Muscle layer of colon (tissue), 2 donors: ENCODE results near the gene OSBPL9.
"Not testable (repeated sequence)": the region's sequence is repeated elsewhere in the genome, so short reads cannot be mapped to it uniquely, and the experiment has no call there.

Source experiments
- H3K27ac ChIP-seq: one replicate; pipeline ENCODE4 v1.7.0; 2013; ENCODE audit warnings: low read depth, mild to moderate bottlenecking, low read length, moderate library complexity
- H3K27me3 ChIP-seq, 2 donors: one replicate each; pipeline ENCODE4 v1.7.0; 2013; ENCODE audit warnings: low read length in 2 of 2, mild to moderate bottlenecking in 2 of 2; ENCODE audit not compliant: insufficient read depth in 2 of 2, control insufficient read depth in 1 of 2
- H3K36me3 ChIP-seq: one replicate; pipeline ENCODE4 v1.7.0; 2013; ENCODE audit warnings: mild to moderate bottlenecking, low read length; ENCODE audit not compliant: insufficient read depth
- H3K4me1 ChIP-seq: one replicate; pipeline ENCODE4 v1.7.0; 2013; ENCODE audit warnings: mild to moderate bottlenecking, low read length; ENCODE audit not compliant: insufficient read depth
- H3K4me3 ChIP-seq, 2 donors: one replicate each; pipeline ENCODE4 v1.7.0; 2013; ENCODE audit warnings: low read length in 2 of 2, low read depth in 1 of 2, mild to moderate bottlenecking in 1 of 2, moderate library complexity in 1 of 2
- H3K9ac ChIP-seq: one replicate; pipeline ENCODE4 v1.7.0; 2013; ENCODE audit warnings: low read length
- H3K9me3 ChIP-seq: one replicate; pipeline ENCODE4 v1.7.0; 2013; ENCODE audit warnings: mild to moderate bottlenecking, low read length
- donor health status: abdominal sarcoma.
- donor health status: Adenocarcinoma of cecum.

Gene OSBPL9

GRCh38 chr1:51719146-51719545, 102.3 kb downstream of the OSBPL9 start:
- no peak overlapping the region for H3K4me3 ChIP-seq
- peaks cover 6% of the 10 kb centered on the region for H3K36me3 ChIP-seq
- no peak overlapping the region for H3K9ac ChIP-seq
- no peaks in the 10 kb centered on the region for H3K9me3 ChIP-seq
- H3K27ac ChIP-seq, result no peak overlapping the region
- no peaks in the 10 kb centered on the region for H3K27me3 ChIP-seq
- no peaks in the 10 kb centered on the region for H3K4me1 ChIP-seq

GRCh38 chr1:51724797-51725196, 107.9 kb downstream of the OSBPL9 start:
- no peak overlapping the region for H3K27ac ChIP-seq
- no peak overlapping the region for H3K4me3 ChIP-seq
- H3K27me3 ChIP-seq, result no peaks in the 10 kb centered on the region
- no peaks in the 10 kb centered on the region for H3K36me3 ChIP-seq
- no peak overlapping the region for H3K9ac ChIP-seq
- no peaks in the 10 kb centered on the region for H3K9me3 ChIP-seq
- peaks cover 8% of the 10 kb centered on the region for H3K4me1 ChIP-seq

DNA sequence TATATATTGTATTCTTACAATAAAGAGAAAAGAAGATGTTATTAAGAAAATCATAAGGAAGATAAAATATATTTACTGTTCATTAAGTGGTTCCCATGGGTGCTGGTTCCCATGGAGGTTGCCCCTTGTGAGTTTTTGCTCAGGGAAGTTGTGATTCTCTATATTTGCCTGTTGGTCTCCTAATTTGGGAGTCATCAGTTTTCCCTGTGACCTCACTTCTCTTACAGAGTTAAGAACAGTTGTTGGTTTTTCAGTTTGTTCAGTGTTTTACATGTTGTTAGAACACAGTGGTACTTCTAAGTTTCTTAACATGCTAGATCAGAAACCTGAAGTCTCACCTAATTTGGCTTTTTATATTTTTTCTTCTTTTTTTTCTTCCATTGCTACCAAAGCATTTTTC, 109.2 kb downstream of the OSBPL9 start:
- no peaks in the 10 kb centered on the region for H3K27me3 ChIP-seq
- H3K9ac ChIP-seq, result no peak overlapping the region
- H3K4me3 ChIP-seq, result no peak overlapping the region
- no peak overlapping the region for H3K27ac ChIP-seq
- H3K9me3 ChIP-seq, result no peaks in the 10 kb centered on the region
- peaks cover 14% of the 10 kb centered on the region for H3K4me1 ChIP-seq
- no peaks in the 10 kb centered on the region for H3K36me3 ChIP-seq

GRCh38 chr1:51726544-51727225, 109.8 kb downstream of the OSBPL9 start:
- no peaks in the 10 kb centered on the region for H3K9me3 ChIP-seq
- H3K4me1 ChIP-seq, result peaks cover 14% of the 10 kb centered on the region
- H3K36me3 ChIP-seq, result no peaks in the 10 kb centered on the region
- no peak overlapping the region for H3K27ac ChIP-seq
- H3K4me3 ChIP-seq, result no peak overlapping the region
- H3K9ac ChIP-seq, result no peak overlapping the region
- no peaks in the 10 kb centered on the region for H3K27me3 ChIP-seq

DNA sequence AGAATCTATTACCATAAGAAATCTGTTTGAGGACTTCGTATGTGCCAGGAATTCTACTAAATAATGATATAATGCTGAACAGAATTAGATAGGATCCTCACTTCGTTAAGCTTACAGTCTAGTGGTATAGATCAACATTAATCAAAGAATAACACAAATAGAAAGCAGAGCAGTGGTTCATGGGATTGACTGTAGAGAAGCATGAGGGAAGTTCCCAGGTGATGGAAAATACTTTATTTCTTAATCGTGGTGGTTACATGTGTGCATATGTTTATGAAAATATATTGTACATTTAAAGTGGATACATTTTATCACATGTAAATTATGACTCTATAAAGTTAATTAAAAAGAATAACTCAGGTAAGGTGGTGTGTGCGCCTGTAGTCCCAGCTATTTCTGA, 110.5 kb downstream of the OSBPL9 start:
- no peaks in the 10 kb centered on the region for H3K36me3 ChIP-seq
- H3K27me3 ChIP-seq, result no peaks in the 10 kb centered on the region
- H3K9me3 ChIP-seq, result no peaks in the 10 kb centered on the region
- H3K27ac ChIP-seq, result no peak overlapping the region
- no peak overlapping the region for H3K9ac ChIP-seq
- H3K4me1 ChIP-seq, result peaks cover 15% of the 10 kb centered on the region
- H3K4me3 ChIP-seq, result no peak overlapping the region

- H3K27ac ChIP-seq, result no peak overlapping the region
- peak overlapping the region; percentile 39 to 67 for H3K4me3 ChIP-seq
- H3K9ac ChIP-seq, result no peak overlapping the region
- H3K36me3 ChIP-seq, result no peaks in the 10 kb centered on the region
- H3K9me3 ChIP-seq, result no peaks in the 10 kb centered on the region
- H3K4me1 ChIP-seq, result peaks cover 23% of the 10 kb centered on the region
- no peaks in the 10 kb centered on the region for H3K27me3 ChIP-seq
Observed at GRCh38 chr1:51728611-51729155, 111.8 kb downstream of the OSBPL9 start.

DNA sequence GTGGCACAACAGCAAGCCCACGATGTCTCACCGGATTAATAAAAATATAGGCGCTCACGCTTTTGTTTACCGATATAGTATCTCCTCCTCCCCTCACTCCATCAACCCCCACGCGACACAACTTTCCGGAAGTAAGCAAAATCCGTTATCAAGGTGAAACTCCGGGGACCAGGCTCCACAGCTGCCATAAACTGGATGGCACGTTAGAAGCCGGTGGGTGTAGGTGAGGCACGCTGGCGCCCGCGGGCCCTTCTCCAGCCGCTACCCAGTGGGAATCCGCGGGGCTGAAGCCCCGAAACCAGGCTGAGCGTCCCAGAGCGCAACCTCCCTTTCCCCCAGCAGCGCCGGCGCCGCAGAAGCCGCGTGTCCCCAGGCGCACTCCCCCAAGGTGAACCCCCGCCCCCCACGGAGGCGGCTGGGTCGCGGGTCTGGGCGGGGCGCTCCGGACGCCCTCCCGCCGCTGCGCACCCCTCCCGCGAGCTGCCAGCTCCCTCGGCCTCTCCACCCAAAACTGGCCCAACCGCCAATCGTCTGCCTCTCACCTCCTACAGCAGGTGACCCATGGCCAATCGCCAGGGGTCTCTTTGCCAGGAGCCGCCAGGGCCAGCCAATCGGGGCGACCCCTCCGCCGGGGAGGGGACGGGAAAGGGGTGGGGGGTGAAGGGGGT, 112.4 kb downstream of the OSBPL9 start:
- Histone ChIP-seq H3K27me3 (no peaks in the 10 kb centered on the region), H3K9me3 (no peaks in the 10 kb centered on the region), H3K4me3 (peak overlapping the region; percentile 39 to 67), H3K36me3 (no peaks in the 10 kb centered on the region), H3K27ac (no peak overlapping the region), H3K9ac (no peak overlapping the region), H3K4me1 (peaks cover 29% of the 10 kb centered on the region)

DNA sequence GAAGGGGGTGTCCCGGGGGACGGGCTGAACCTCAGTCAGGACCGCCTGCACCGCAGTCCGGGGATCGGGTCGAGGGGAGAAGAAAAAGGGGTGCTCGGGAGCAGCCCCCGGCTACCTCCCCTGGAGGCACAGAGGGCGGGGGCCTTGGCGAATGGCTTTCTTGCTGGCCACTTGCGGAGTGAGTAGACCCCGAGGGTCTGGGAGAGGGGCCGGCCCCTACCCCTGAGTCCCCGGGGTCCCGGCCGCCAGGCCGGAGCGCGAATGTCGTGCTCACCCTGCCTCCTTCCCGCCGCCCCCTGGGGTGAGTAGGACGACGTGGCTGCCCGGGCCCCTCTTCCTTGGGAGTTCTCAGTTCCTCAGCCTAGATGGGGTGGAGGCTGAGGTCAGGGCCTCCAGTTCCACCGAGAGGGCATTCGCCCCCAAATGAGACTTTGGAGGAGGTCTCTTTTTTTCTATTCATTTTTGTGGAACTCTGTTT, 113.0 kb downstream of the OSBPL9 start:
- Histone ChIP-seq H3K9ac (no peak overlapping the region), H3K4me1 (peaks cover 35% of the 10 kb centered on the region)

DNA sequence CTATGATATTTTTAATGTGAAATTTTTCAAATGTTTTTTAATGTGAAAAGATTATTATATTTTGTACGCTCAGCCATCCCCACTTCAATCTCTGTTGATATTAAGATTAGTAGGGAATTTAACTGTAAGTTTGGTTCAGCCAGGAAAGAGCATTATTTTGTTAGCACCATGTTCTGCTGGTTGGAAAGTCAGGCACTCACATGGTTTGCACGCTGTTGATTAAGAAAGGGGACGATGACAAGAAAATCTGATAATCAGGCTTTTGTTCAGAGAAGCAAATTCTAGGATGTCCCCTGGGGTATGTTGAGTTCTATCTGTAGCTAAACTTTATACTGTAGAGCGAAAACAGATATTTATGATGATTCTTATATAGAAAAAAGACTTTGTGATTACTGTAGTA, 115.1 kb downstream of the OSBPL9 start:
- Histone ChIP-seq H3K4me3 (no peak overlapping the region), H3K9me3 (no peaks in the 10 kb centered on the region), H3K9ac (no peak overlapping the region), H3K36me3 (no peaks in the 10 kb centered on the region), H3K4me1 (peaks cover 54% of the 10 kb centered on the region), H3K27me3 (no peaks in the 10 kb centered on the region), H3K27ac (no peak overlapping the region)

More for the DNA sequence above, 113.0 kb downstream of the OSBPL9 start:
- Histone ChIP-seq H3K9me3 (no peaks in the 10 kb centered on the region), H3K36me3 (no peaks in the 10 kb centered on the region), H3K4me3 (peak overlapping the region; percentile 39 to 67), H3K27me3 (no peaks in the 10 kb centered on the region), H3K27ac (no peak overlapping the region)

DNA sequence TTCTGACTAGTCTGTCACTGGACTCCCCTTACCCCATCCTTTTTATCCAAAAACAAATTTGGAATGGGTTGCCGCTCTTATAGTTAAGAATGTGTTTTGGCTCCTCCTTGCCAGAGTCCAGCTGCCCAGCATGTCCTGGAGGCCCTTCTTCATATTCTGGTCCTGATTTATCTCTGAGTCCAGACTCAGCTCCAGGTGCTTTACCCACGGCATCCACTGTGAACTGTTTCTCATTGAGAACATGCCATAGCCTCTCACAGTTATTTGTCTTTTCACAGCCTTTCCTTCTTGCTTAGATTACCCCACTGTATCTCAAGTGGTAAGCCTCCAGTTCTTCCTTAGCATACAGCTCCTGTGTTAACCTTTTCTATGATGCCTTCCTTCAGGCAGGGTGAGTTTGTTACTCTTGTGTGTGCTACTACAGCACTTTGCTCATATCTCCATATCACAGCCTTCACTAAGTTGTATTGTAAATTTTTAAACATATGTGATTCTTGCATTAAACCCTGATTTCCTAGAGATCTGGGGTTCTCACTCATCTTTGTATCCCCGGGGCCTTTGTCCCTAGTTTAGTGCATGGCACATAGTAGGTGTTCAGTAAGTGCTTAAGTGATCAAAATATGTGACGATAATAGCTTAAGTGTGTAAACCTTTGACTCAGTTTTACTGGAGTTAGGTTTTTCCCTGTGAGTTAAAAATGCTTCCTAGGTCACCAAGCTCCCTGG, 116.0 kb downstream of the OSBPL9 start:
- Histone ChIP-seq H3K36me3 (no peaks in the 10 kb centered on the region), H3K27me3 (no peaks in the 10 kb centered on the region), H3K9ac (no peak overlapping the region), H3K4me3 (no peak overlapping the region), H3K27ac (no peak overlapping the region), H3K4me1 (peaks cover 61% of the 10 kb centered on the region), H3K9me3 (no peaks in the 10 kb centered on the region)

- not testable (repeated sequence) for H3K9ac ChIP-seq, H3K27ac ChIP-seq, H3K9me3 ChIP-seq, H3K4me3 ChIP-seq, H3K36me3 ChIP-seq, H3K27me3 ChIP-seq
- peaks cover 61% of the 10 kb centered on the region for H3K4me1 ChIP-seq
Observed at GRCh38 chr1:51733426-51733774, 116.5 kb downstream of the OSBPL9 start.
